HL-60 (cell line): ENCODE data around the gene FRRS1.

Experiments
- GABPA ChIP-seq: IDR thresholded peaks from 2 replicates; pipeline ENCODE4 v1.6.1; 2012; ENCODE audit warnings: low read depth
- POLR2AphosphoS5 ChIP-seq: IDR thresholded peaks from 2 replicates; pipeline ENCODE4 v1.6.1; 2012; ENCODE audit warnings: low read depth
- SPI1 ChIP-seq: IDR thresholded peaks from 2 replicates; pipeline ENCODE4 v1.6.1; 2012; ENCODE audit warnings: low read depth, mild to moderate bottlenecking, borderline replicate concordance
- TF ChIP-seq, protein P1 (sequence below): IDR thresholded peaks from one replicate; pipeline ENCODE4 v1.5.1; 2011; ENCODE audit warnings: low read length, control low read depth, inconsistent platforms; ENCODE audit not compliant: insufficient read depth
- TF ChIP-seq, protein P2 (sequence below): IDR thresholded peaks from 2 replicates; pipeline ENCODE4 v1.6.1; 2012; ENCODE audit warnings: low read depth; ENCODE audit not compliant: insufficient replicate concordance

DNA sequence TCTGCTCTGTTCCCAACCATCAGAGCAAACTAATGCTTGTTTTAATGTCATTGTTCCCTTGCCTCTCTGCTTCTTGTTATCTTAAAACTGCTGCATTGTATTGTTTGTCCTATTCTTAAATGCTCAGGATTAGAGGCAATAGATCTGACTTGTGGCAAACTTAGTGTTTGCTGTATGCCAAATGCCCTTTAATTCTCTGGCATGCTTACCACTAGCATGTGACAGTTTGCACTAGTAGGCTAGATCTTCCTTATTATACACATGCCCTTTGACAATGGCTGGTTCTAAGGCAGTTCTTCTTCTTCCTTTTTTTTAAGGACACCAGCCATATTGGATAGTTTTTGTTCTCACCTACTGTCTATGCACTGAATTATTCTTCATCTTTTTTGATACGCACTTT is 90.4 kb downstream of the FRRS1 start:
- TF ChIP-seq POLR2AphosphoS5, result no peak
- TF ChIP-seq, protein P1, sequence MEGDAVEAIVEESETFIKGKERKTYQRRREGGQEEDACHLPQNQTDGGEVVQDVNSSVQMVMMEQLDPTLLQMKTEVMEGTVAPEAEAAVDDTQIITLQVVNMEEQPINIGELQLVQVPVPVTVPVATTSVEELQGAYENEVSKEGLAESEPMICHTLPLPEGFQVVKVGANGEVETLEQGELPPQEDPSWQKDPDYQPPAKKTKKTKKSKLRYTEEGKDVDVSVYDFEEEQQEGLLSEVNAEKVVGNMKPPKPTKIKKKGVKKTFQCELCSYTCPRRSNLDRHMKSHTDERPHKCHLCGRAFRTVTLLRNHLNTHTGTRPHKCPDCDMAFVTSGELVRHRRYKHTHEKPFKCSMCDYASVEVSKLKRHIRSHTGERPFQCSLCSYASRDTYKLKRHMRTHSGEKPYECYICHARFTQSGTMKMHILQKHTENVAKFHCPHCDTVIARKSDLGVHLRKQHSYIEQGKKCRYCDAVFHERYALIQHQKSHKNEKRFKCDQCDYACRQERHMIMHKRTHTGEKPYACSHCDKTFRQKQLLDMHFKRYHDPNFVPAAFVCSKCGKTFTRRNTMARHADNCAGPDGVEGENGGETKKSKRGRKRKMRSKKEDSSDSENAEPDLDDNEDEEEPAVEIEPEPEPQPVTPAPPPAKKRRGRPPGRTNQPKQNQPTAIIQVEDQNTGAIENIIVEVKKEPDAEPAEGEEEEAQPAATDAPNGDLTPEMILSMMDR, result no peak
- TF ChIP-seq, protein P2, sequence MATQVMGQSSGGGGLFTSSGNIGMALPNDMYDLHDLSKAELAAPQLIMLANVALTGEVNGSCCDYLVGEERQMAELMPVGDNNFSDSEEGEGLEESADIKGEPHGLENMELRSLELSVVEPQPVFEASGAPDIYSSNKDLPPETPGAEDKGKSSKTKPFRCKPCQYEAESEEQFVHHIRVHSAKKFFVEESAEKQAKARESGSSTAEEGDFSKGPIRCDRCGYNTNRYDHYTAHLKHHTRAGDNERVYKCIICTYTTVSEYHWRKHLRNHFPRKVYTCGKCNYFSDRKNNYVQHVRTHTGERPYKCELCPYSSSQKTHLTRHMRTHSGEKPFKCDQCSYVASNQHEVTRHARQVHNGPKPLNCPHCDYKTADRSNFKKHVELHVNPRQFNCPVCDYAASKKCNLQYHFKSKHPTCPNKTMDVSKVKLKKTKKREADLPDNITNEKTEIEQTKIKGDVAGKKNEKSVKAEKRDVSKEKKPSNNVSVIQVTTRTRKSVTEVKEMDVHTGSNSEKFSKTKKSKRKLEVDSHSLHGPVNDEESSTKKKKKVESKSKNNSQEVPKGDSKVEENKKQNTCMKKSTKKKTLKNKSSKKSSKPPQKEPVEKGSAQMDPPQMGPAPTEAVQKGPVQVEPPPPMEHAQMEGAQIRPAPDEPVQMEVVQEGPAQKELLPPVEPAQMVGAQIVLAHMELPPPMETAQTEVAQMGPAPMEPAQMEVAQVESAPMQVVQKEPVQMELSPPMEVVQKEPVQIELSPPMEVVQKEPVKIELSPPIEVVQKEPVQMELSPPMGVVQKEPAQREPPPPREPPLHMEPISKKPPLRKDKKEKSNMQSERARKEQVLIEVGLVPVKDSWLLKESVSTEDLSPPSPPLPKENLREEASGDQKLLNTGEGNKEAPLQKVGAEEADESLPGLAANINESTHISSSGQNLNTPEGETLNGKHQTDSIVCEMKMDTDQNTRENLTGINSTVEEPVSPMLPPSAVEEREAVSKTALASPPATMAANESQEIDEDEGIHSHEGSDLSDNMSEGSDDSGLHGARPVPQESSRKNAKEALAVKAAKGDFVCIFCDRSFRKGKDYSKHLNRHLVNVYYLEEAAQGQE, result no peak
- no peak for TF ChIP-seq GABPA
- TF ChIP-seq SPI1, result no peak
